Measurements from ENCODE around the gene EDAR. TPM values are rescaled to one million over a fixed set of nuclear protein-coding genes. Genes with fewer than 3 reads are reported as not detected.

Gene EDAR
- total and polyA plus RNA-seq, 7 donors: under 0.01 to 0.87 TPM; not detected in 5

GRCh38 chr2:108983061-108983460 is 6.0 kb downstream of the EDAR start:
- Histone ChIP-seq H3K4me1 (peaks cover 0 to 8% (median 0%) of the 10 kb centered on the region in 4 donors), H3K4me3 (no peak overlapping the region), H3K27ac (no peak overlapping the region), H3K27me3 (peaks cover 0 to 9% (median 3%) of the 10 kb centered on the region in 3 donors), H3K36me3 (no peaks in the 10 kb centered on the region), H3K9me3 (no peaks in the 10 kb centered on the region)
- intact Hi-C loops (cut with DNase I): no loop called here
- no peak for TF ChIP-seq POLR2A (IDR thresholded peaks at IDR 0.05)
- no peak for TF ChIP-seq POLR2AphosphoS5 (IDR thresholded peaks at IDR 0.05)
- no peak for TF ChIP-seq EP300 (IDR thresholded peaks at IDR 0.05)
- no peak for TF ChIP-seq CTCF (IDR thresholded peaks at IDR 0.05)
- WGBS, 2 donors: 62 to 74% methylated on average over 3 of the region's 3 CpGs
- no peak for DNase-seq

GRCh38 chr2:108982259-108982679 is 6.8 kb downstream of the EDAR start:
- TF ChIP-seq CTCF (IDR thresholded peaks at IDR 0.05) (no peak), POLR2A (IDR thresholded peaks at IDR 0.05) (no peak), EP300 (IDR thresholded peaks at IDR 0.05) (no peak), POLR2AphosphoS5 (IDR thresholded peaks at IDR 0.05) (no peak)
- H3K36me3 ChIP-seq: no peaks in the 10 kb centered on the region
- H3K4me1 ChIP-seq: peaks cover 0 to 8% (median 0%) of the 10 kb centered on the region in 4 donors
- no peak for DNase-seq
- peaks cover 0 to 3% (median 0%) of the 10 kb centered on the region in 3 donors for H3K27me3 ChIP-seq
- intact Hi-C loops (cut with DNase I): no loop called here
- H3K27ac ChIP-seq: no peak overlapping the region
- 9 to 53% methylated on average over 4 of the region's 4 CpGs for WGBS, 2 donors
- H3K9me3 ChIP-seq: no peaks in the 10 kb centered on the region
- no peak overlapping the region for H3K4me3 ChIP-seq

- 38 to 71% methylated on average over 7 of the region's 7 CpGs for WGBS, 2 donors
- no peaks in the 10 kb centered on the region for H3K27me3 ChIP-seq
- no peaks in the 10 kb centered on the region for H3K9me3 ChIP-seq
- no peak overlapping the region for H3K27ac ChIP-seq
- intact Hi-C loops (cut with DNase I): no loop called here
- H3K4me3 ChIP-seq: no peak overlapping the region
- no peak for TF ChIP-seq POLR2AphosphoS5 (IDR thresholded peaks at IDR 0.05)
- TF ChIP-seq POLR2A (IDR thresholded peaks at IDR 0.05): no peak
- TF ChIP-seq CTCF (IDR thresholded peaks at IDR 0.05): no peak
- no peaks in the 10 kb centered on the region for H3K36me3 ChIP-seq
- DNase-seq: no peak
- H3K4me1 ChIP-seq: peaks cover 0 to 8% (median 0%) of the 10 kb centered on the region in 4 donors
Measured at GRCh38 chr2:108981846-108982245, 7.2 kb downstream of the EDAR start.

GRCh38 chr2:108980076-108980475 is 8.9 kb downstream of the EDAR start:
- intact Hi-C loops (cut with DNase I): no loop called here
- no peaks in the 10 kb centered on the region for H3K36me3 ChIP-seq
- H3K4me1 ChIP-seq: peaks cover 0 to 8% (median 0%) of the 10 kb centered on the region in 4 donors
- no peaks in the 10 kb centered on the region for H3K9me3 ChIP-seq
- WGBS, 2 donors: 37 to 71% methylated on average over 6 of the region's 6 CpGs
- no peak overlapping the region for H3K4me3 ChIP-seq
- TF ChIP-seq POLR2A (IDR thresholded peaks at IDR 0.05) (no peak), EP300 (IDR thresholded peaks at IDR 0.05) (no peak), CTCF (IDR thresholded peaks at IDR 0.05) (no peak)
- H3K27ac ChIP-seq: no peak overlapping the region
- H3K27me3 ChIP-seq: no peaks in the 10 kb centered on the region
- no peak for DNase-seq

- DNase-seq: no peak
- no peak for TF ChIP-seq EP300 (IDR thresholded peaks at IDR 0.05)
- no peak for TF ChIP-seq POLR2AphosphoS5 (IDR thresholded peaks at IDR 0.05)
- TF ChIP-seq CTCF (IDR thresholded peaks at IDR 0.05): no peak
- no peak for TF ChIP-seq POLR2A (IDR thresholded peaks at IDR 0.05)
- Histone ChIP-seq H3K27ac (no peak overlapping the region), H3K36me3 (no peaks in the 10 kb centered on the region), H3K4me1 (peaks cover 0 to 8% (median 0%) of the 10 kb centered on the region in 4 donors), H3K9me3 (no peaks in the 10 kb centered on the region), H3K4me3 (no peak overlapping the region), H3K27me3 (no peaks in the 10 kb centered on the region)
- 80 to 86% methylated on average over 3 of the region's 3 CpGs for WGBS, 2 donors
- intact Hi-C loops (cut with DNase I): no loop called here
Measured at GRCh38 chr2:108979461-108979860, 9.6 kb downstream of the EDAR start.

Data from sigmoid colon (tissue), 7 donors.